ENCODE data around the gene TTC34. TPM values are rescaled to one million over a fixed set of nuclear protein-coding genes. Genes with fewer than 3 reads are reported as not detected.

The TTC34 gene
- total RNA-seq, 4 donors from 2014 or later = not detected

DNA sequence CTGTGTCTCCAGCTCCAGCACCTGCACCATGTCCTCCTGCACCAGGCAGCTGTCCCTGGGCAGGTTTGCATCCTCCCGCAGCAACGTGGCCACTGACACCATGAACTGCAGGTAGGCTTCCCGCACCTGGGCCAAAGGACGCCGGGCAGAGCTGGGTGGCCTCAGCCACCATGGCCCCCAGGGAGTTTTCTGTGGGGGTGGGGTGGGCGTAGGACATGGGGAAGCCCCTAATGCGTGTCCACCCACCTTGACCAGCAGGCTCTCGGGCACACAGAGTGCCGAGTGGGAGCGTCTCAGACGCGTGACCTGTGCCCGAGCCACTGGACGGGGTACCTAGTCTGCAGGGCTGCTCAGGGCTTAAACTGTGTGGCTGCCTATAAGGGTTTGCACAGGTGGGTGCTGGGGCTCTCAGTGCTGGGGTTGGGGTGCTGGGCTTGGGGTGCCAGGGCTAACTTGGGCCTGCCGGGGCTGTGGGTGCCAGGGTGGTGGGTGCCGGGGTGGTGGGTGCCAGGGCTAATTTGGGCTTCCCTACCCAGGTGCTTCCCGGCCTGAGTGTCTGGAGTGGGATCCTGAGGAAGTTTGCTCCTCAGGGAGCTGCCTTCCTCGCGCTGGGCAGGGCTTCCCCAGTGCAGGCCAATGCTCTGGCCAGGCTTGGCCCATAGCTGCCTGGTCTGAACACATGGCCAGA is 197.2 kb downstream of the TTC34 start:
- peaks cover 11 to 13% (median 12%) of the 10 kb centered on the region in 3 donors for H3K27me3 ChIP-seq
- intact Hi-C loops (cut with DNase I; ENCODE audit: low total_unique reads) (no loop called here), in situ Hi-C loops (cut with MboI; ENCODE audit: low sequenced_read_pairs in 4 of 4) (no loop called here)
- DNase-seq = no peak
- TF ChIP-seq, protein P1, sequence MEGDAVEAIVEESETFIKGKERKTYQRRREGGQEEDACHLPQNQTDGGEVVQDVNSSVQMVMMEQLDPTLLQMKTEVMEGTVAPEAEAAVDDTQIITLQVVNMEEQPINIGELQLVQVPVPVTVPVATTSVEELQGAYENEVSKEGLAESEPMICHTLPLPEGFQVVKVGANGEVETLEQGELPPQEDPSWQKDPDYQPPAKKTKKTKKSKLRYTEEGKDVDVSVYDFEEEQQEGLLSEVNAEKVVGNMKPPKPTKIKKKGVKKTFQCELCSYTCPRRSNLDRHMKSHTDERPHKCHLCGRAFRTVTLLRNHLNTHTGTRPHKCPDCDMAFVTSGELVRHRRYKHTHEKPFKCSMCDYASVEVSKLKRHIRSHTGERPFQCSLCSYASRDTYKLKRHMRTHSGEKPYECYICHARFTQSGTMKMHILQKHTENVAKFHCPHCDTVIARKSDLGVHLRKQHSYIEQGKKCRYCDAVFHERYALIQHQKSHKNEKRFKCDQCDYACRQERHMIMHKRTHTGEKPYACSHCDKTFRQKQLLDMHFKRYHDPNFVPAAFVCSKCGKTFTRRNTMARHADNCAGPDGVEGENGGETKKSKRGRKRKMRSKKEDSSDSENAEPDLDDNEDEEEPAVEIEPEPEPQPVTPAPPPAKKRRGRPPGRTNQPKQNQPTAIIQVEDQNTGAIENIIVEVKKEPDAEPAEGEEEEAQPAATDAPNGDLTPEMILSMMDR (IDR thresholded peaks at IDR 0.05 in 4 of 5, conservative IDR thresholded peaks at IDR 0.05 in 1 of 5) = no peak
- no peak for TF ChIP-seq POLR2A (IDR thresholded peaks at IDR 0.05)
- ATAC-seq = no peak
- H3K4me3 ChIP-seq = no peak overlapping the region
- no peaks in the 10 kb centered on the region for H3K9me3 ChIP-seq
- no peaks in the 10 kb centered on the region for H3K4me1 ChIP-seq
- H3K27ac ChIP-seq = no peak overlapping the region
- no peaks in the 10 kb centered on the region for H3K36me3 ChIP-seq

GRCh38 chr1:2603521-2604155 is 197.9 kb downstream of the TTC34 start:
- no peak overlapping the region for H3K4me3 ChIP-seq
- intact Hi-C loops (cut with DNase I; ENCODE audit: low total_unique reads) = no loop called here
- ATAC-seq (no peak), DNase-seq (no peak)
- H3K4me1 ChIP-seq = no peaks in the 10 kb centered on the region
- H3K27me3 ChIP-seq = peaks cover 11 to 13% (median 12%) of the 10 kb centered on the region in 3 donors
- in situ Hi-C loops (cut with MboI; ENCODE audit: low sequenced_read_pairs in 4 of 4) = no loop called here
- H3K9me3 ChIP-seq = no peaks in the 10 kb centered on the region
- no peak overlapping the region for H3K27ac ChIP-seq
- no peak for TF ChIP-seq POLR2A (IDR thresholded peaks at IDR 0.05)
- no peaks in the 10 kb centered on the region for H3K36me3 ChIP-seq

DNA sequence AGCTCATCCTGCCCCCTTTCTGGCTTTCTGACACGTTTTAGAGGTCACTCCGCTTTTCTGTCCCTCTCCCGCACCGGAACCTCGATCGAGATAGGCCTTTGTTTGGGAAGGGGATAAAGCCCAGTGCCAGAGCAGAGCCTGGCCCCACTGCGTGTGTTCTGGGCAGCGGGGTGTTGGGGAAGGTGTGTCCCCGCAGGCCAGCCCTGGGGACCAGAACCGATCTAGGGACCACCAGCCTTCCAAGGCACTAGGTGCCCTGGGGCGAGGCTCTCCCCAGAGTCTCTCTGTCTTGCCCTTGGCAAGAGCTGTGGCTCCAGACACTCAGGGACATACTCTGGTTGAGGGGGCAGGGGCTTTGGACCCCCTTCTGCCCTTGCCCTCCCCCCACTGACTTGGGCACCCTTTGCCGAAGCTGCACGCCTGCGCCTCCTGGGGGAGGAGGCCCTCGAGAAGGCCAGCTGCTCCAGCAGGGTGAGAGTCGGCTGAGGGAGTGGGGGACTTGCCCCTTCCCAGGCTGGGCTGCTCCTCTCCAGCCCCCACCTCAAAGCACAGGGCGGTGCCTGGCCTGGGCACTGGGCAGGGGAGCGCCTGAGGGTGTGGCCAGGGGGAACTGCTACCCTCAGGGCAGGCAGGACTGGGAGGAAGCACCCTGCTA is 198.5 kb downstream of the TTC34 start:
- peaks cover 11 to 13% (median 12%) of the 10 kb centered on the region in 3 donors for H3K27me3 ChIP-seq
- no peak for TF ChIP-seq POLR2A (IDR thresholded peaks at IDR 0.05)
- TF ChIP-seq, protein P1 (IDR thresholded peaks at IDR 0.05 in 4 of 5, conservative IDR thresholded peaks at IDR 0.05 in 1 of 5) = no peak
- no peaks in the 10 kb centered on the region for H3K9me3 ChIP-seq
- H3K36me3 ChIP-seq = no peaks in the 10 kb centered on the region
- in situ Hi-C loops (cut with MboI; ENCODE audit: low sequenced_read_pairs in 4 of 4) (no loop called here), intact Hi-C loops (cut with DNase I; ENCODE audit: low total_unique reads) (no loop called here)
- H3K27ac ChIP-seq = no peak overlapping the region
- H3K4me1 ChIP-seq = no peaks in the 10 kb centered on the region
- DNase-seq (no peak), ATAC-seq (no peak)
- H3K4me3 ChIP-seq = no peak overlapping the region

DNA sequence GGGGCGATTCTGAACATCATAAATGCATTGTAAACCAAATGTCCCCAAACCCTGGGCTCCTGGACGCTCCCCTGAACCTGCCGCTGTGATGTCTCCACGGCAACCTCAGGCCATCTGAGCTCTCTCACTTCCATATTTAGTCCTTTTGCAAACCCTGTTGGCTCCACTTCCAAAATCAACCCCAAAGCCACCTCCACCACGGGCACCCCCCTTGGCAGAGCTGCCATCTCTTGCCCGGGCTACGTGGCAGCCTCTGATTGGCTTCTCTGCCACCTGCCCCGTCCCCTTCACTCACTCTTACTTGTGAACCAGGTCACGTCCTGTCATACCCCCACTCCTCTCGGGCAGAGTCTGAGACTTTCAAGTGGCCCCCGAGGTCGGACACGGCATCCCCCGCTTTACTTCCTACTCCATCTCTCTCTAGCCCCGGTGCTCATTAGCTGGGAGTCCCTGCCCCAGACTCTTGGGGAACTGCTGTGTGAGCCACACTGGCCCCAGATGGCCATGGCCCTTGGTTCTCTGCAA is 199.1 kb downstream of the TTC34 start:
- ATAC-seq (no peak), DNase-seq (no peak)
- in situ Hi-C loops (cut with MboI; ENCODE audit: low sequenced_read_pairs in 4 of 4) = no loop called here

More for the DNA sequence above, 199.1 kb downstream of the TTC34 start:
- Histone ChIP-seq H3K4me3 (no peak overlapping the region), H3K36me3 (no peaks in the 10 kb centered on the region), H3K9me3 (no peaks in the 10 kb centered on the region), H3K27ac (no peak overlapping the region), H3K4me1 (no peaks in the 10 kb centered on the region), H3K27me3 (peaks cover 11 to 13% (median 12%) of the 10 kb centered on the region in 3 donors)
- TF ChIP-seq POLR2A (IDR thresholded peaks at IDR 0.05) = no peak
- TF ChIP-seq, protein P1 (IDR thresholded peaks at IDR 0.05 in 4 of 5, conservative IDR thresholded peaks at IDR 0.05 in 1 of 5) = no peak
- intact Hi-C loops (cut with DNase I; ENCODE audit: low total_unique reads) = no loop called here
